Putamen (tissue), 1 donor: ENCODE measurements around the gene ZNF576.
"Not testable (repeated sequence)": the region's sequence is repeated elsewhere in the genome, so short reads cannot be mapped to it uniquely, and the experiment has no call there.

Experiments used
- DNase-seq: peaks from one replicate; pipeline ENCODE4 v3.0.0-alpha.2; 2016; ENCODE audit warnings: low spot score

ZNF576 gene, protein sequence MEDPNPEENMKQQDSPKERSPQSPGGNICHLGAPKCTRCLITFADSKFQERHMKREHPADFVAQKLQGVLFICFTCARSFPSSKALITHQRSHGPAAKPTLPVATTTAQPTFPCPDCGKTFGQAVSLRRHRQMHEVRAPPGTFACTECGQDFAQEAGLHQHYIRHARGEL

DNA sequence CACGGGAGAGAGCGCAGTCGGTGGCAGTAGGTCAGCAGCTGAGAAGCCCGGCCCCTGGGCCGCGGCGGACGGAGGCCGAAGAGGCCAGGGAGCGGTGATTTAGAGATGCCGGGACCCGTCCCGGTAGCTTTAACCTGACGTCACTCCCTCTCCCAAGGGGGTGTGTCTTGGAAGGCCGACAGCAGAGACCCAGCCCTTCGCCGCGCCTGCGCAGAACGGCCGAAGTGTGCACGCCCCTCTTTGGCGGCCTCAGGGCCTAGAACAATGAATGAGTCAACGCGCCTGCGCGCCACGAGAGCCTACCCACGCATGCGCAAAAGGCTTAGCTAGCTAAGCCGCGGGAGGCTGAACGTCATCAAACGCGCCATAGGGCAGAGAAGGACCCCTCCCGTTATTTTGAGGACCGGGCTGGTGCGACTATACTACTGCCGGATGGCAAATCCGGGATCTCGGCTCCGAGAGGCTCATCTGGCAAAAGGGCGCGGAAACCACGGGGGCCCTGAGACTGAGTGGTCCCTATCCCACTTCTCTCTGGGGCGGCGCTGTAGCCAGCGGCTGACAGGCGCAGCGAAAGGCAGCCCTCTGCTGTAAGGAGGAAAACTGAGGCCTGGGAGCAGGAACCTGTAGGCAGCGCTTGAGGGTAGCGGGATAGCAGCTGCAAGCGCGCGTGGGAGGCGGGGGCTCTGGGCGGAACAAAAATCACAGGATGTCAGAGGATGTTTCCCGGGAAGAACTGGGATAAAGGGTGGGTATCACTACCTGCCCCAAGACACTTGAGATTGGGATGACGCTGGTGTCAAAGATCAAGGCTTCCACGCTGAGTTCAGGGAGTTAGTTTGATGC is at the start of gene ZNF576, which contains the start of gene IRGQ:
Gene ZNF576, plus strand, starts transcription at position 597 of the 843 bp plus-strand sequence. CDS start 514 bp downstream, outside the sequence.
Gene IRGQ, minus strand, starts transcription at position 136 of the 843 bp plus-strand sequence. CDS start 796 bp downstream, outside the sequence.
- DNase-seq = peak; percentile 99

DNA sequence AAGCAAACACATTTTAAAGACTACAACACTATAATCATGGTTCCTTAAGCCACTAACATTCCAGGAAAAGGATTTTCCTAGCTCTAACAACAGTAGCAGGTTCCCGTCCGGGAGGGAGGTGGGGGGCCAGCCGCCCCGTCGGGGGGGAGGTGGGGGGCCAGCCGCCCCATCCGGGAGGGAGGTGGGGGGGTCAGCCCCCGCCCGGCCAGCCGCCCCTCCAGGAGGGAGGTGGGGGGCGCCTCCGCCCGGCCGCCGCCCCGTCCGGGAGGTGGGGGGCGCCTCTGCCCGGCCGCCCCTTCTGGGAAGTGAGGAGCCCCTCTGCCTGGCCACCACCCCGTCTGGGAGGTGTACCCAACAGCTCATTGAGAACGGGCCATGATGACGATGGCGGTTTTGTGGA is 48.5 kb upstream of the ZNF576 start:
- not testable (repeated sequence) for DNase-seq

DNA sequence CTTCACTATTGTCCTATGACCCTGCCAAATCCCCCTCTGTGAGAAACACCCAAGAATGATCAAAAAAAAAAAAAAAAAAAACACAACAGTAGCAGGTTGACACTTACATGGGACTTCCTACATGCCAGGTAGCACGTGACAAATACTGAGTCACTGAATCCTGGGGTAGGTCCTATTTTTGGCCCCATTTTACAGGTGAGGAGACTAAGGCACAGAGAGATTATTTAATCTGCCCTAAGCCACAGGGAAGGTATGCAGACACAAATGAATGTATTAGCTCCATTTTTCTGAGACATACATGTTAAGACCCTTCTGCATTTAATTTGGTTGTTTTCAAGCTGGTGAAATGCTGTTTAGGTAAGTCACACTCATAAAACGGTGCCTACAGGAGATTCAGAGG is 47.7 kb upstream of the ZNF576 start:
- DNase-seq = no peak

DNA sequence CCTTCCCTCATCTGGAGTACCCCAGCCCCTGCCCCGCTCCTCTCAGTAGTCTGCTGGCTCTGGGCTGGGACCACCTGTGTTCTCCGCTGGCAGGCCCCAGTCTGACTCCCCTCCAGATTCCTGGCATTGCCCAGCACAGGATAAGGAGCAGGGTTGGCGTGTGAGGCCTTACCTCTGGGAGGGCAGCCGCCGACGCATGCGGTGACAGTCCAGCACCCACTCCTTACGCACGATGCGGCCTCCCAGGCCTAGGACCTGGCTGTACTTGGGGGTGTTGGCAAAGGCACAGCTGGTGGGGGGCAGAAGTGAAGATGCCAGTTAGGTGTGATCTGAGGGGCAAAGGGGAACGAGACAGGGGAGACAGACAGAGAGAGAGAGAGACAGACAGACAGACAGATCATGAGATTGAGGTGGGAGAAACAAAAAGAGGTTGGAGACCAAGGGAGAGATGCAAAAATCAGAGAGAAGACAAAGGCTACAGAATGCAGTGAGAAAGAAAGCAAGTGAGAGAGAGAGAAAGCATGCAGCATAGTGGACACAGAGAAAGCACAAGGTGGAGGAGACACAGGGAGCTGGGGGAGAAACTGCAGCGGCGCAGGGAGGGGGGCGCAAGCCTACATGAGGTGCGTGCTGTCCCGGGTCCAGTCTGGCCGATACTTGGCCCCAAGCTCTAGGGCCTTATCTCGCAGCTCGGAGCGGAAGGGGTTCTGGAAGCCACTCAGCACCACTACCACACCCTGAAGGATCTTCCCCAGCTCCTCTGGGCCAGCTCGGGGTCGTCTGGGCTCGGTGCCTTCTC is 44.8 kb upstream of the ZNF576 start:
- DNase-seq = no peak

DNA sequence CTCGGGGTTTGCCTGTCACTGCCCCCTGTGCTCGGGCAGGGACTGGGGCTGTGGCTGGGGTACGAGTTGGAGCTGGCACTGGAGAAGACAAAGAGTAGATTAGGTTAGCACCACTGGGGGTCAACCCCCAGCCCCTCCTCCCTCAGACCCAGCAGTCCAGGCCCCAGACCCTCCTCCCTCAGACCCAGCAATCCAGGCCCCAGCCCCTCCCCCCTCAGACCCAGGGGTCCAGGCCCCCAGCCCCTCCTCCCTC is 44.3 kb upstream of the ZNF576 start:
- DNase-seq = no peak

DNA sequence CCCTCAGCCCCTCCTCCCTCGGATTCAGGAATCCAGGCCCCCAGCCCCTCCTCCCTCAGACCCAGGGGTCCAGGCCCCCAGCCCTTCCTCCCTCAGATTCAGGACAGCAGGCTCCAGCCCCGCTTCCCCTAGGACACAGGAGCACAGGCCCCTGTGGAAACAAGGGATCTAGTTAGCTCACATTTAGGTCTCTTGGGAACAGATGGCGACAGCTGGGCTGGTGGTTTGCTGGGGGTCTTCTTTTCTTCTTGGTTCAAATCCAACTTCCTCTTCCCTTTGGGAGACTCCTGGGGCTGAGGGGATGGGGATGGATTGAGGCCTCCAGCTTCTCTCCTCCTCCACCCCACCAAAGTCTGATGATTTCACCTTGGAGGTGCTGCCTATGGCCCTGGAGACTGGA is 43.8 kb upstream of the ZNF576 start:
- DNase-seq = no peak

DNA sequence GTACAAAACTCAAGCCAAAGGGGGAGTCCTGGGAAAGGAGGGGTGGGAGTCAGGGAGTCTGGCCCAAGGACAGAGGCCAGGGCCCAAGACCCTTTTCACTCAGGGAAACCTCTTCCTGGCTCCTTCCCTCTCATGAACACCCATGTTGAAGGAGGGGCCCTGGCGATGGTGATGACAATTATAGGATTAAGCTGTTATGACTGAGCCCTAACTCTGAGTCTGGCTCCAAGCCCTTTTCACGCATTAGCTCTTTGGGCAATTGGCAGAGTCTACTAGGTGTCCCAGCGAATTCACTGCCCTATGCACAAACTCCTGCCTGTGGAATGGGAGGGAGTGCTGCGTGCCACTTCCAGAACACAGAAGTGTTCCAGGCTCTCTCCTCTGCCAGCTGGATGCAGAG is 42.7 kb upstream of the ZNF576 start:
- DNase-seq = no peak

DNA sequence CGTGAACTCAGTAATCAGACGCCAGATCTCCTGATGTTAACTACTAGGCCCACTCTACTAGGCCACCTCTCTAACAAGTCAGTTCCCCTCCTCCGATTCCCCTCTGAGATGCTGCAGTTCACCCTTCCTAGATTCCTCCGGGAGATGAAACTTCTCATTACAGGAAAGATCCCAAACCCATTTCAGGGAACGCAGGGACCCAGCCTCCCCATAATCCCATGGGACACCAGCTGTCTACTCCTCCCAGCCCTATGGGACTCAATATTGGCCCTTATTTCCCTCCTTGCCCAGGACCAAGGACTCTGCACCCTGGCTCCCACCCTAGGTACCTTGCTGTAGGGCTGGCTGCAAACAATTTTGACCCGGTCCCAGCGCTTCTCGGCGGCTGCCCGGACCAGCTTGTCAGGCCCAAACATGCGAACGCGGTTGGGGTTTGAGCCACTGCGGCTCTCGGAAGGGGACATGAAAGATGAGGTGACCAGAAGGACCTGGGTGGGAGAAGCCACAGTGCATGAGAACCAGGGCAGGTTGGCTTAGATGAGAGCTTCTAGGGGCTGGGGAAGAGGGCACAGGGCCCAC is 42.0 kb upstream of the ZNF576 start:
- DNase-seq = no peak

DNA sequence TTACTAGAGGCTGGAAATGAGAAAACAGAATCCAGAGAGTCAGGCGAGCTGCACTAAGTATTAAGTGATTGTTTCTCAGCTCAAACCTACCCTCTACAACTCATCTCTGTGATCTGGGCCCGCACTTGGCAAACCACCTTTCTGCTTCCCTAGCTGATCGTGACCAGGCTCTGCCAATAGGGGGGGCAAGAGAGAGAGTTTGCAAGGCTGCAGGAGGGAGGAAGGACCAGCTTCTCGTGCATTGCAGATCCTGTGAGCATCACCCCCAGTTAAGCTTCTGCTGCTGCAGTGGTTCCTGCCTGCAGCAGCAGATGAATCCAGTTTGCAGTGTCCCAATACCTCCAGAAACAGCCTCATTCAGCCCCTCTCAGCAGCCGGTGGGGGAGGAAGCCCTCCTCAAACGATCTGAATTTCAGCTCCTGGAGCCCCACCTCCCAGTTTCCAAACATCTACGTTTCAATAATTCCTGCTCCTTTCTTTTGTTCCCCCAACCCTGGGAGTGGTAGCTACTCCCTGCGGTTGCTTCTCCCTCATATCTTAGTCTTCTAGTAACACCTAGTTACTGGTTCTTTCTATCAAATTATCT is 41.1 kb upstream of the ZNF576 start:
- DNase-seq = peak; percentile 83

DNA sequence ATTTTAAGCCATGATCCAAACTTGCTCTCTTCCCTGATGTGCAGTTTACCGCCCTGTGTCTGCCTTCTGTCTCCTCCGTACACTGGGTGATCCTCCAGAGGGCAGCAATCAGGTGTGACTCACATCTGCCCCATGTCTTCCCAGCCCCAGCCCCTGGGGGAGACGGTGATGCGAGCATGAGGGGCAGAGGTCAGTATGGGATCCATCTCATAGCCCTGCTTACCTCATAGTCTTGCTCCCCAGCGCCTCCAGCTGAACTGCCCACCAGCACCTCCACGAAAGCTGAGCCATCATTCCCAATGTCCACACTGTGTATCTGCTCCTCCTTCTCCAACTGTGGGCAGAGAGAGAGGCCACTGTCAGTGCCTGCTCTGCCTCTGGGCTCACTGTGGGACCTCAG is 35.7 kb upstream of the ZNF576 start:
- no peak for DNase-seq

DNA sequence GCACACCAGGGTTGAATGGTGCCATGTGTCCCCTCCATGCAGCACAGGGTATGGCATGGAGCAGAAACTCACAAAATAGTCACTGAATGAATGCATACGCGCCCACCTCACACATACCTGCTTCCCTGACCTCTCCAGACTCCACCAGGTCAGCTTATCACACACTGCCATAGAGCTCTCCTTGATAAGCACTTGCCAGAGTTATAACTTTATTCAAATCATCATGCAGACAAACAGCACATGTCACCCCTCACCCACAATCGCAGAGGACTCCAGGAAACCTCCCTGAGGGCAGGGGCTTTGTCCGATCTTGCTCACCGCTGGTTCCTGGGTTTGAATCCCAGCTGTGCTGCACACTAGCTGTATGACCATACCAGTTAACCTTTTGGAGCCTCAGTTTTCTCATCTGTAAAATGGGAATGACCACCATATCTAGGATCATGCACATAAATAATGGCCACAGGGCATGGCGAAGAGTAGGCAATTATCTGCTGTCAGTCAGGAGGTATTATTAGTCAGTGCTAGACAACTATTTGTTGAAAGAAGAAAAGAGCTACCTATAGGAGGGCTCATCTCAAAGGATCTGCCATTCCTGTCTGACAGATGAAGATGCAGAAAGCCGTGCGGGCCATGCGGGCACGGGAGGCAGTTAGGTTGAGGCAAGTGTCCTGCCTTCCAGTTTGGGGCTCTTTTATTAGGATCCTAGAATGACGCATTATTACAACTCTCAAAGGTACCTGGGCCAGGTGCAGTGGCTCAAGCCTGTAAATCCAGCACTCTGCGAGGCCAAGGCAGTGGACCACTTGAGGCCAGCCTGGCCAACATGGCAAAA is 35.0 kb upstream of the ZNF576 start:
- no peak for DNase-seq

DNA sequence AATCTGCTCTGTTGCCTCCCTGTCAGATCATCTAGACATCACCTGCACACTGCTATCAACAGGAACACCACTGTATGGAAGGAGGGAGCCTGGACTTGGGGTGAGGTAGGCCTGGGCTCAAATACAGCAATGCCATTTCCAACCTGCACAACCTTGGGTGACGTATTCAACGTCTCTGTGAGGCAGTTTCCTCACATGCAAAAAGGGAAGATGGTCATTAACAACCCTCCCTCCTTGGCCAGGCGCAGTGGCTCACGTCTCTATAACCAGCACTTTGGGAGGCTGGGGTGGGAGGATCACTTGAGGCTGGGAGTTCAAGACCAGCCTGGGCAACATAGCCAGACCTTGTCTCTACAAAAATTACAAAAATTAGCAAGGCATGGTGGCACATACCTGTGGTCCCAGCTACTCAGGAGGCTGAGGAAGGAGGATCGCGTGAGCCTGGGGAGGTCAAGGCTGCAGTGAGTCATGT is 34.1 kb upstream of the ZNF576 start:
- DNase-seq = no peak

DNA sequence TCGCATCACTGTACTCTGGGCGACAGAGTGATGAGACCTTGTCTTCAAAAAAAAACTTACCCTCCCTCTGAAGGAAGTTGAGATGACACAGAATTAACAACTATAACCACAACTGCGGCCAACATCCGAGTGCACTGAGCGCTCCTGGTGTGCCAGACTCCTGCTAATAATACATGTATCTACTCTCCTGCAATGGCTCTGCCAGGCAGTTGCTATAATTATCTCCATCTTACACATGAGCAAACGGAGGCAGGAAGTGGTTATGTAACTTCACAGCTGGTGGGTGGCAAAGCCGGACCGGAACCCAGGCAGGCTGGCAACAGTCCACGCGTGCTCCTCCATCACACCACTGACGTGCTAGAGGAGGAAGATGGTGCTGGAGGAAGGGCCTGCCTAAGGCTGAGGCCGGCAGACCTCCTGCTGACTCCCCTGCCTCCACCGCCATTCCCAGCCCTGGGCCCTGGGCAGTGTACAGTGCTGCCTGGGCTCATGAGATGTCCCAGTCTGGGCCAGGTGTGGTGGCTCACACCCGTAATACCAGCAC is 33.6 kb upstream of the ZNF576 start:
- DNase-seq = peak; percentile 79

DNA sequence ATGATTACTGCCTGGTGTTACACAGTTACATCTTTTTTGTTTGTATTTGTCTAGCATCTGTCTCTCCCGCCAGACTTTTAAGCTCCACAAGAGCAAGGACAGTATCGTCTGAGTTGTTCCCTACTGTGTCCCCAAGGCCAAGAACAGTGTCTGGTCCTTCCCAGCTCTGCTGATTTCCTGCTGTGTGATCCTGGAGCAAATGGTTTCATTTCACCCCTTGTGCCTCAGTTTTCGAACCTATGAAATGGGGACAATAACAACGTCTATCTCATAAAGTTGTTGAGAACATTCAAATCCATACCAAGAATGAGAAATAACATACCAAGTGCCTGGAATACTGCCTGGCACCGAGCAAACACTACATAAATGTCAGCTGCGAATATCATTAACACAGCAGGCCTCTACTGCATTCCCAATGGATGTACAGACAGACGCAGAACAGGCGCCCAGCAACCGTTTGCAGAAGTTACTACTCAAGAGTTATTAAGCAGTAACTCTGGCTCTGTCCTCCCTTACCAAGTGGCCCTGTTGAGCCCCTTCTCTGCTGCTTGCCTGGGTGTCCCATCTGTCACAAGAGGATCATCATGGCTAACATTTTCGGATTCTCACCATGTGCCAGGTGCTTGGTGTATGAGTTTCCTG is 32.5 kb upstream of the ZNF576 start:
- DNase-seq = no peak

DNA sequence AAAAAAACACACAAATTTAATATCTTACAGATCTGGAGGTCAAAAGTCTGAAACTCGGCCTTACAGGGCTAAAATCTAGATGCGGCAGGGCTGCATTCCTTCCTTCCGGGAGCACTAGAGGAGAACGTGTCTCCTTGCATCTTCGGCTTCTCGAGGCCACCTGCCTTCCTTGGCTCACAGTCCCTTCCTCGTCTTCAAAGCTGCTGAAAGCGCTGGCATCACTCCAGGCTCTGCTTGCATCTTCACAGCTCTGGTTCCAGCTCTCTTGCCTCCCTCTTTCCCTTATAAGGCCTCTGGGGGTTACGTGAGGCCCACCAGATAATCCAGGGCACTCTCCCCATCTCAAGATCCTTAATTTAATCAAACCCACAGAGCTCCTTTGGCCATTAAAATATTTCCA is 31.6 kb upstream of the ZNF576 start:
- no peak for DNase-seq

DNA sequence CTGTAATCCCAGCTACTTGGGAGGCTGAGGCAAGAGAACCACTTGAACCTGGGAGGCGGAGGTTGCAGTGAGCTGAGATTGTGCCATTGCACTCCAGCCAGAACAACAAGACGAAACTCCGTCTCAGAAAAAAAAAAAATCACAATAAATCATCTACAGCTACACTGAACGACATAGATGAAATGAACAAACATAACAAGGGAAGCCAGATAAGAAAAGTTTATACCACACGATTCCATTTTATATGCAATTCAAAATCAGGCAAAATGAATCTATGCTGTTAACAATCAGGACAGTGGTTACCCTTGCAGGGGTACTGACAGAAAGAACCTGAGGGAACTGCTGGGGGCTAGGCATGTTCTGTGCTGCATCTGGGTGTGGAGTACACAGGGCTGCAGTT is 26.7 kb upstream of the ZNF576 start:
- DNase-seq = no peak

DNA sequence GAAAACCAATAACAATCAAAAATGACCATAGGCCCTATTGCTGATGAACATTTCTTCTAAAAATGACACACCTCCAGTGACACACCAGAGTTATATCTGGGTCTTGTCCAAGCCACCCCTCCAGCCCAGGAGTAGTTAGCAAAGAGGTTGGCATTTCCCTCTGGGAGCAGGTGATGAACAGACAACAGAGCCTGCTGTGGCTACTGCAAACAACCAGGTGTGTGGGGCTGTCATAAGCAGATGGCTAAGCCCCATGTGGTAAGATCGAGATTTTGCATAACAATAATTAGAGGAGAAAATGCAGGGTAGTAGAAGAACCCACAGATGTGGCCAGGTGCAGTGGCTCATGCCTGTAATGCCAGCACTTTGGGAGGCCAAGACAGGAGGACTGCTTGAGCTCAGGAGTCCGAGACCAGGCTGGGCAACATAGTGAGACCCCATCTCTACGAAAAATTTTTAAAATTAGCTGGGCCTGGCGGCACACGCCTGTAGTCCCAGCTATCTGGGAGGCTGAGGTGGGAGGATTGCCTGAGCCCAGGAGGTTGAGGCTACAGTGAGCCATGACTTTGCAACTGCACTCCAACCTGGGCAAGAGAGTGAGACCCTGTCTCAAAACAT is 26.1 kb upstream of the ZNF576 start:
- DNase-seq = no peak

DNA sequence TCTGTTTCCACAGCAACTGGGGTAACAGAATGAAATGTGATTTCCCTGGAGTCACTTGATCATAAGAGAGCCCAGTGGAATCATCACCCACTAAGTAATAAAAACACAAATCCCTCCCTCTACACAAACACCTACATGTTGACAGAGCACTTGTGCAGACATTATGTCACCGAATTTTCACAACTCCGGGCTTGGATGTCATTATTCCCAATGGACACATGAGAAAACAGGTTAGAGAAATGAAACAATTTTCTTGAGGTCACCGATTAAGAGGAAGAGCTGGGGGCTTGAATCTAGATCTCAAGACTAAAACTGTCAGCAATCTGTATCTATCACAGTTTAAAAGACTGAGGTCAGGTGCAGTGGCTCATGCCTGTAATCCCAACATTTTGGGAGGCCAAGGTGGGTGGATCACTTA is 24.2 kb upstream of the ZNF576 start:
- DNase-seq = no peak

DNA sequence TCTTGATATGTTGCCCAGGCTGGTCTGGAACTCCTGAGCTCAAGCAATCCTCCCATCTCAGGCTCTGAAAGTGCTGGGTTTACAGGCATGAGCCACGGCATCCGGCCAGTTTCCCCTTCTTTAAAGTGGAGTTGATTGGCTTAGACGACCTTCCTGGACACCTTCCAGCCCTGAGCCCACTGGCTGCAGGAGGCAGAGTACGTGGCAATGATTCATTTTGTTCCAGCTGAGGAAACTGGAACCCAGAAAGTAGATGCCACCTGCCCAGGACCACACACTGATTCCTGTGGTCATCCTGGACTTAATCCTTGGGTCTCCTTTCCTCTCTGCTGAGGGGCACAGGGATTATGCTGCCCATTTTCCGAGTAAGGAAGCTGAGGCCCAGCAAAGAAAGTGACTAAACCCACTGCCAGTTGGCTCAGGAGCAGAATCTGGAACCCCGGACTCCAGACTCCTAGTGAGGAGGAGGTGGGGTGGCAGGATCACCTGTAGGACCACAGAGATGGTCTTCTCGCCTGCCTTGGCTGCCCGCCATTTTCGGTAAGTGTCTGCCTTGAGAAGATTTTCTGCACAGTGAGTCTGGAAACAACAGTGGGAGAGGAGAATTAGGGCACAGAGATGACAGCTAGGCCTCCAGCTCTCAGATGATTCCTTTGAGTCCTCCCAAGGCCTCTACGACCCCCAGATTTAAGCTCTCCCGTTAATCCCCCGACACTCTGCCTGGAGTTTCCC is 21.8 kb upstream of the ZNF576 start:
- no peak for DNase-seq
